Skeletal muscle cell (primary cell): ENCODE data around the gene SEMA6B.
A peak's percentile ranks its signal among the peaks of the same experiment; 100 is the strongest.
"Not testable (repeated sequence)": the region's sequence is repeated elsewhere in the genome, so short reads cannot be mapped to it uniquely, and the experiment has no call there.

Experiments used
- DNase-seq: peaks from one replicate; pipeline ENCODE4 v3.0.0-alpha.2; 2010; ENCODE audit warnings: low read depth
- H3K4me3 ChIP-seq: 2 replicates; pipeline ENCODE4 v1.5.1; 2011; ENCODE audit warnings: low read depth, mild to moderate bottlenecking, control low read depth, low read length, moderate library complexity

Gene SEMA6B

GRCh38 chr19:4534836-4535658 lies 24.4 kb downstream of the SEMA6B start, which contains the start of gene PLIN5:
Gene PLIN5 (minus strand): TSS chr19:4535224. CDS start chr19:4534074, 1,150 bp downstream.
- no peak for DNase-seq

GRCh38 chr19:4533835-4534424 lies 25.6 kb downstream of the SEMA6B start:
- H3K4me3 ChIP-seq: no peak overlapping the region
- no peak for DNase-seq

More at GRCh38 chr19:4534836-4535658, 24.4 kb downstream of the SEMA6B start, which contains the start of gene PLIN5:
- peak within 1 kb of the TSS; percentile 9 for H3K4me3 ChIP-seq

GRCh38 chr19:4533334-4533733 lies 26.1 kb downstream of the SEMA6B start:
- no peak overlapping the region for H3K4me3 ChIP-seq
- no peak for DNase-seq

GRCh38 chr19:4531562-4532165 lies 27.8 kb downstream of the SEMA6B start:
- no peak overlapping the region for H3K4me3 ChIP-seq
- DNase-seq: no peak

- no peak for DNase-seq
- H3K4me3 ChIP-seq: no peak overlapping the region
Observed at GRCh38 chr19:4529924-4530522, 29.5 kb downstream of the SEMA6B start.

- H3K4me3 ChIP-seq: no peak overlapping the region
- DNase-seq: no peak
Observed at GRCh38 chr19:4528843-4529242, 30.6 kb downstream of the SEMA6B start.

GRCh38 chr19:4527377-4527776 lies 32.1 kb downstream of the SEMA6B start:
- DNase-seq, H3K4me3 ChIP-seq: not testable (repeated sequence)

- DNase-seq: no peak
- no peak overlapping the region for H3K4me3 ChIP-seq
Observed at GRCh38 chr19:4525563-4526002, 33.9 kb downstream of the SEMA6B start.

GRCh38 chr19:4524808-4525562 lies 34.5 kb downstream of the SEMA6B start:
- no peak for DNase-seq

GRCh38 chr19:4523306-4524110 lies 36.0 kb downstream of the SEMA6B start:
- no peak for DNase-seq

More at GRCh38 chr19:4524808-4525562, 34.5 kb downstream of the SEMA6B start:
- no peak overlapping the region for H3K4me3 ChIP-seq

GRCh38 chr19:4522291-4523002 lies 37.0 kb downstream of the SEMA6B start:
- no peak overlapping the region for H3K4me3 ChIP-seq

More at GRCh38 chr19:4523306-4524110, 36.0 kb downstream of the SEMA6B start:
- H3K4me3 ChIP-seq: no peak overlapping the region

GRCh38 chr19:4521888-4522242 lies 37.6 kb downstream of the SEMA6B start:
- H3K4me3 ChIP-seq: no peak overlapping the region
- no peak for DNase-seq

More at GRCh38 chr19:4522291-4523002, 37.0 kb downstream of the SEMA6B start:
- DNase-seq: no peak

- DNase-seq: no peak
- no peak overlapping the region for H3K4me3 ChIP-seq
Observed at GRCh38 chr19:4521170-4521887, 38.2 kb downstream of the SEMA6B start.

- DNase-seq: no peak
- H3K4me3 ChIP-seq: no peak overlapping the region
Observed at GRCh38 chr19:4519521-4520277, 39.8 kb downstream of the SEMA6B start.

GRCh38 chr19:4519172-4519496 lies 40.4 kb downstream of the SEMA6B start:
- no peak for DNase-seq
- no peak overlapping the region for H3K4me3 ChIP-seq

GRCh38 chr19:4518345-4519171 lies 40.9 kb downstream of the SEMA6B start, which contains the start of gene PLIN4:
Gene PLIN4 (minus strand): TSS chr19:4518486. CDS start chr19:4518272, 214 bp downstream.
- DNase-seq: peak; percentile 64
- no peak within 1 kb of the TSS for H3K4me3 ChIP-seq
